ENCODE measurements around the gene SLF2. TPM values are rescaled to one million over a fixed set of nuclear protein-coding genes. Genes with fewer than 3 reads are reported as not detected.

SLF2 gene
- total RNA-seq, 2 experiments from 2014 or later: 33.9 to 35.9 TPM

- H3K9me3 Mint-ChIP-seq: no peaks in the 10 kb centered on the region
- no peak for DNase-seq
- intact Hi-C loops (cut with micrococcal nuclease): loop anchor here (5.0 kb wide), 1 partner anchor 49 kb away; no protein-coding TSS in a partner anchor
These were observed 65.5 kb downstream of the SLF2 start for GRCh38 chr10:100978121-100978900.

GRCh38 chr10:100978901-100979195 lies 66.1 kb downstream of the SLF2 start:
- no peaks in the 10 kb centered on the region for H3K27me3 Mint-ChIP-seq
- H3K4me1 Mint-ChIP-seq (ENCODE audit: low read depth): no peaks in the 10 kb centered on the region
- no peak for DNase-seq
- POLR2A ChIA-PET: no interaction called here
- H3K9me3 Mint-ChIP-seq: no peaks in the 10 kb centered on the region
- intact Hi-C loops (cut with micrococcal nuclease): loop anchor here (5.0 kb wide), 1 partner anchor 48 kb away; no protein-coding TSS in a partner anchor
- H3K4me3 Mint-ChIP-seq: no peak overlapping the region
- H3K36me3 Mint-ChIP-seq: peaks cover 5% of the 10 kb centered on the region
- H3K27ac Mint-ChIP-seq: no peak overlapping the region
- CTCF ChIA-PET: no interaction called here

More at GRCh38 chr10:100978121-100978900, 65.5 kb downstream of the SLF2 start:
- Mint-ChIP-seq H3K4me1 (ENCODE audit: low read depth) (no peaks in the 10 kb centered on the region), H3K4me3 (no peak overlapping the region), H3K27me3 (no peaks in the 10 kb centered on the region), H3K27ac (no peak overlapping the region), H3K36me3 (peaks cover 5% of the 10 kb centered on the region)
- ChIA-PET CTCF (no interaction called here), POLR2A (no interaction called here)

- CTCF ChIA-PET: no interaction called here
- Mint-ChIP-seq H3K4me1 (ENCODE audit: low read depth) (no peaks in the 10 kb centered on the region), H3K27me3 (no peaks in the 10 kb centered on the region), H3K36me3 (peaks cover 5% of the 10 kb centered on the region), H3K4me3 (no peak overlapping the region), H3K27ac (no peak overlapping the region), H3K9me3 (no peaks in the 10 kb centered on the region)
- intact Hi-C loops (cut with micrococcal nuclease): loop anchor here (5.0 kb wide), 1 partner anchor 47 kb away; no protein-coding TSS in a partner anchor
- no peak for DNase-seq
- POLR2A ChIA-PET: no interaction called here
These were observed 67.1 kb downstream of the SLF2 start for GRCh38 chr10:100979791-100980272.

GRCh38 chr10:100980311-100980710 lies 67.5 kb downstream of the SLF2 start:
- no peak for DNase-seq
- H3K4me3 Mint-ChIP-seq: no peak overlapping the region
- intact Hi-C loops (cut with micrococcal nuclease): no loop called here
- CTCF ChIA-PET: interaction anchor here (0.5 kb wide), 1 partner anchor 26 kb away, joined by 3 read pairs; no protein-coding TSS in a partner anchor
- H3K4me1 Mint-ChIP-seq (ENCODE audit: low read depth): no peaks in the 10 kb centered on the region
- H3K36me3 Mint-ChIP-seq: peaks cover 5% of the 10 kb centered on the region
- H3K27ac Mint-ChIP-seq: no peak overlapping the region
- H3K9me3 Mint-ChIP-seq: no peaks in the 10 kb centered on the region
- H3K27me3 Mint-ChIP-seq: no peaks in the 10 kb centered on the region
- POLR2A ChIA-PET: no interaction called here

GRCh38 chr10:100980711-100981110 lies 67.9 kb downstream of the SLF2 start:
- intact Hi-C loops (cut with micrococcal nuclease): no loop called here
- Mint-ChIP-seq H3K4me3 (no peak overlapping the region), H3K27me3 (no peaks in the 10 kb centered on the region), H3K4me1 (ENCODE audit: low read depth) (peaks cover 2% of the 10 kb centered on the region), H3K36me3 (peaks cover 5% of the 10 kb centered on the region), H3K27ac (no peak overlapping the region), H3K9me3 (no peaks in the 10 kb centered on the region)
- ChIA-PET CTCF (interaction anchor here (0.5 to 1.0 kb wide), 2 partner anchors 26 to 69 kb away, joined by 3 to 4 read pairs; no protein-coding TSS in a partner anchor), POLR2A (no interaction called here)
- no peak for DNase-seq

GRCh38 chr10:100981178-100981772 lies 68.5 kb downstream of the SLF2 start:
- Mint-ChIP-seq H3K36me3 (peaks cover 5% of the 10 kb centered on the region), H3K4me3 (no peak overlapping the region), H3K27me3 (no peaks in the 10 kb centered on the region), H3K27ac (no peak overlapping the region), H3K4me1 (ENCODE audit: low read depth) (peaks cover 7% of the 10 kb centered on the region), H3K9me3 (no peaks in the 10 kb centered on the region)
- intact Hi-C loops (cut with micrococcal nuclease): no loop called here
- no peak for DNase-seq
- POLR2A ChIA-PET: no interaction called here
- CTCF ChIA-PET: interaction anchor here (1.0 kb wide), 2 partner anchors 16 to 69 kb away, joined by 3 to 4 read pairs; no protein-coding TSS in a partner anchor

GRCh38 chr10:100982916-100983830 lies 70.4 kb downstream of the SLF2 start:
- intact Hi-C loops (cut with micrococcal nuclease): no loop called here
- Mint-ChIP-seq H3K27ac (no peak overlapping the region), H3K4me3 (no peak overlapping the region)

GRCh38 chr10:100983868-100984671 lies 71.3 kb downstream of the SLF2 start:
- H3K36me3 Mint-ChIP-seq: peaks cover 15% of the 10 kb centered on the region
- ChIA-PET POLR2A (no interaction called here), CTCF (interaction anchor here (2.0 kb wide), 1 partner anchor 14 kb away, joined by 4 read pairs; no protein-coding TSS in a partner anchor)
- no peak overlapping the region for H3K27ac Mint-ChIP-seq
- H3K4me1 Mint-ChIP-seq (ENCODE audit: low read depth): peaks cover 26% of the 10 kb centered on the region
- intact Hi-C loops (cut with micrococcal nuclease): no loop called here
- no peak overlapping the region for H3K4me3 Mint-ChIP-seq
- H3K9me3 Mint-ChIP-seq: no peaks in the 10 kb centered on the region
- H3K27me3 Mint-ChIP-seq: no peaks in the 10 kb centered on the region
- DNase-seq: peak; percentile 3

More at GRCh38 chr10:100982916-100983830, 70.4 kb downstream of the SLF2 start:
- Mint-ChIP-seq H3K36me3 (peaks cover 15% of the 10 kb centered on the region), H3K9me3 (no peaks in the 10 kb centered on the region), H3K27me3 (no peaks in the 10 kb centered on the region), H3K4me1 (ENCODE audit: low read depth) (peaks cover 21% of the 10 kb centered on the region)
- peak; percentile 5 for DNase-seq
- ChIA-PET POLR2A (no interaction called here), CTCF (interaction anchor here (2.0 kb wide), 1 partner anchor 15 kb away, joined by 4 read pairs; no protein-coding TSS in a partner anchor)

- POLR2A ChIA-PET: no interaction called here
- intact Hi-C loops (cut with micrococcal nuclease): no loop called here
- Mint-ChIP-seq H3K36me3 (peaks cover 21% of the 10 kb centered on the region), H3K27me3 (no peaks in the 10 kb centered on the region), H3K9me3 (no peaks in the 10 kb centered on the region), H3K27ac (no peak overlapping the region), H3K4me1 (ENCODE audit: low read depth) (peaks cover 33% of the 10 kb centered on the region), H3K4me3 (no peak overlapping the region)
- CTCF ChIA-PET: interaction anchor here (5.7 kb wide), 1 partner anchor 13 kb away, joined by 58 read pairs; the partner anchor contains the start of gene LZTS2
- DNase-seq: no peak
These were observed 72.0 kb downstream of the SLF2 start for GRCh38 chr10:100984672-100985177.

- H3K4me3 Mint-ChIP-seq: no peak overlapping the region
- peaks cover 35% of the 10 kb centered on the region for H3K4me1 Mint-ChIP-seq (ENCODE audit: low read depth)
These were observed 72.6 kb downstream of the SLF2 start for GRCh38 chr10:100985336-100985735.

GRCh38 chr10:100986623-100986951 lies 73.8 kb downstream of the SLF2 start:
- Mint-ChIP-seq H3K4me1 (ENCODE audit: low read depth) (peaks cover 46% of the 10 kb centered on the region), H3K4me3 (peak overlapping the region; percentile 92), H3K27ac (no peak overlapping the region), H3K9me3 (no peaks in the 10 kb centered on the region), H3K27me3 (no peaks in the 10 kb centered on the region), H3K36me3 (peaks cover 33% of the 10 kb centered on the region)
- POLR2A ChIA-PET: interaction anchor here (1.0 kb wide), 1 partner anchor 45 kb away, joined by 3 read pairs; no protein-coding TSS in a partner anchor
- no peak for DNase-seq
- CTCF ChIA-PET: interaction anchor here (1.2 to 5.7 kb wide), 3 partner anchors 11 to 55 kb away, joined by 3 to 58 read pairs (median 3); partner anchors contain the start of gene LZTS2
- intact Hi-C loops (cut with micrococcal nuclease): no loop called here

More at GRCh38 chr10:100985336-100985735, 72.6 kb downstream of the SLF2 start:
- CTCF ChIA-PET: interaction anchor here (1.3 to 5.7 kb wide), 2 partner anchors 13 to 56 kb away, joined by 3 to 58 read pairs; partner anchors contain the start of gene LZTS2
- intact Hi-C loops (cut with micrococcal nuclease): no loop called here
- DNase-seq: no peak
- Mint-ChIP-seq H3K27me3 (no peaks in the 10 kb centered on the region), H3K36me3 (peaks cover 23% of the 10 kb centered on the region), H3K27ac (no peak overlapping the region), H3K9me3 (no peaks in the 10 kb centered on the region)
- POLR2A ChIA-PET: no interaction called here
